Smooth muscle cell (in vitro differentiated cells): ENCODE measurements around the gene BICC1. TPM values are rescaled to one million over a fixed set of nuclear protein-coding genes. Genes with fewer than 3 reads are reported as not detected.

ENCODE experiments used
- DNase-seq: peaks from one replicate; lab custom pipeline; 2025; ENCODE audit not compliant: unreplicated experiment; lab: John Stamatoyannopoulos, UW
- H2AFZ ChIP-seq: fragments of 200-600 bp; sonication (generic); 2 replicates; pipeline ENCODE4 v1.6.0; 2016; ENCODE audit warnings: antibody characterized with exemption, low read depth, mild to moderate bottlenecking
- H3F3A ChIP-seq: fragments of 200-600 bp; sonication (generic); 2 replicates; pipeline ENCODE4 v1.6.0; 2017; ENCODE audit warnings: antibody characterized with exemption, low read depth
- H3K27ac ChIP-seq: fragments of 200-600 bp; sonication (generic); 2 replicates; pipeline ENCODE4 v1.5.1; 2016; ENCODE audit warnings: low read depth, mild to moderate bottlenecking
- H3K27me3 ChIP-seq: fragments of 200-600 bp; sonication (generic); 2 replicates; pipeline ENCODE4 v1.6.1; 2016; ENCODE audit warnings: low read depth, mild to moderate bottlenecking
- H3K36me3 ChIP-seq: fragments of 200-600 bp; sonication (generic); 2 replicates; pipeline ENCODE4 v1.5.1; 2016; ENCODE audit warnings: low read depth
- H3K4me1 ChIP-seq: fragments of 200-600 bp; sonication (generic); 2 replicates; pipeline ENCODE4 v1.5.1; 2016; ENCODE audit warnings: low read depth
- H3K4me2 ChIP-seq: fragments of 200-600 bp; sonication (generic); 2 replicates; pipeline ENCODE4 v1.6.0; 2016; ENCODE audit warnings: mild to moderate bottlenecking
- H3K4me3 ChIP-seq: fragments of 200-600 bp; sonication (generic); 2 replicates; pipeline ENCODE4 v1.5.1; 2016; ENCODE audit warnings: mild to moderate bottlenecking
- H3K79me2 ChIP-seq: fragments of 200-600 bp; sonication (generic); 2 replicates; pipeline ENCODE4 v1.6.0; 2016; ENCODE audit warnings: low read depth, mild to moderate bottlenecking
- H3K9ac ChIP-seq: fragments of 200-600 bp; sonication (generic); 2 replicates; pipeline ENCODE4 v1.6.0; 2016; ENCODE audit warnings: low read depth
- H3K9me3 ChIP-seq: fragments of 200-600 bp; sonication (generic); replicated peaks from 2 replicates; pipeline ENCODE4 v1.5.1; 2016; ENCODE audit warnings: low read depth
- H4K20me1 ChIP-seq: fragments of 200-600 bp; sonication (generic); 2 replicates; pipeline ENCODE4 v1.6.0; 2016; ENCODE audit warnings: low read depth
- WGBS: methylation state at CpG from one replicate; pipeline ENCODE4 v1.1.7; 2016; ENCODE audit warnings: low lambda C conversion rate; 5-methylcytosine and 5-hydroxymethylcytosine counted together
- polyA plus RNA-seq: library from polyadenylated mRNA; unstranded; fragments of >200 nt; fragmentation: Nextera tagmentation; extraction: Ambion mirVana; gene quantifications from 2 replicates; pipeline ENCODE4 v1.2.1, GENCODE V29; 2016
- total RNA-seq: library from RNA; depleted of rRNA; stranded (reverse); fragments of >200 nt; gene quantifications from 2 replicates; pipeline ENCODE4 v1.2.3, GENCODE V29; 2014
- TF ChIP-seq, protein P1 (sequence below): fragments of 200-600 bp; sonication (generic); IDR thresholded peaks from 2 replicates; pipeline ENCODE4 v1.5.1; 2017; ENCODE audit warnings: borderline replicate concordance, mild to moderate bottlenecking, antibody characterized with exemption; ENCODE audit not compliant: insufficient read depth, poor library complexity, severe bottlenecking

The BICC1 gene
- total and polyA plus RNA-seq, 2 experiments from 2014 or later = 7.9 to 23.0 TPM

DNA sequence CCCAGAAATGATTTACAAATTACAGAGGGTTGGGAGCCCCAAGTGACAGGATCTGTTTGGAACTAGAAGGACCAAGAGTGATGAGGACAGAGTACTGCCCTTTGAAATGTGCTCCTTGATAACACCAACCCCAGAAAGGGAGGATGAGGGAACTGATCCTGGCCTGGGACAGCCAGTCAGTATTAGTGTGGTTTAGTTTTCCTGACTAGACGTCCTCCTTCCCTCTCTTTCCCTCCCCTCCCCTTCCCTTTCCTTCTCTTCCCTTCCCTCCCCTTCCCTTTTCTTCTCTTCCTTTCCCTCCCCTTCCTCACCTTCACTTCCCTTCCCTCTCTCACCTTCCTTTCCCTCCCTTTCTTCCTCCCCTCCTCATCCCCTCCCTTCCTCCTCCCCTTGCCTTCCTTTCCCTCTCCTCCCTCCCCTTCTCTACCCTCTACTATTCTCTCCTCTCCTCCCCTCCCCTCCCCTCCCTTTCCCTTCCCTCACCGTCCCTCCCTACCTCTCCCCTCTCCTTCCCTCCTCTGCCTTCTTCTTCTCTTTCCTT, 31.0 kb upstream of the BICC1 start:
- WGBS = no CpG with 5 or more reads among the region's 2 CpGs

DNA sequence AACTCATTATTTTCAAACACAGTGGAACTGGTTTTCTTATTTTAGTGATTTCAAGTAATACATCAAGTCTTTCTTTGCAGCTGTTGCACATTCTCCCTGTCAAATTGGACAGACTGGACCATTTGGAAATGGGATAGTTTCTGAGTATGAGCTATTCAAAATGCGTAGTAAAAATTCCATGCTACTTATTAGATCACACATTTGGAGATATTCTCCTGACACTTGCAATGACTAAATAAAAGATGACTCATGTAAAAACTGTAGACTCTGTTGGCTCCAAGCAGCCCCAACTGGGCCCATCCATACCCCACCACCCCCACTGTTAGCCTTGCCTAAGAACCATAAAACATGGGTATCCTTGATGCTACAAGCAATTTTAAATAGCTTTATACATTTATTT, 25.9 kb upstream of the BICC1 start:
- H3F3A ChIP-seq = no peaks in the 10 kb centered on the region
- no peaks in the 10 kb centered on the region for H3K4me1 ChIP-seq
- no peak overlapping the region for H3K4me2 ChIP-seq
- H3K4me3 ChIP-seq = no peak overlapping the region
- H2AFZ ChIP-seq = no peak overlapping the region
- DNase-seq = no peak
- H4K20me1 ChIP-seq = no peaks in the 10 kb centered on the region
- no peak overlapping the region for H3K27ac ChIP-seq
- H3K9me3 ChIP-seq = no peaks in the 10 kb centered on the region
- no peaks in the 10 kb centered on the region for H3K27me3 ChIP-seq
- no peaks in the 10 kb centered on the region for H3K36me3 ChIP-seq
- TF ChIP-seq, protein P1, sequence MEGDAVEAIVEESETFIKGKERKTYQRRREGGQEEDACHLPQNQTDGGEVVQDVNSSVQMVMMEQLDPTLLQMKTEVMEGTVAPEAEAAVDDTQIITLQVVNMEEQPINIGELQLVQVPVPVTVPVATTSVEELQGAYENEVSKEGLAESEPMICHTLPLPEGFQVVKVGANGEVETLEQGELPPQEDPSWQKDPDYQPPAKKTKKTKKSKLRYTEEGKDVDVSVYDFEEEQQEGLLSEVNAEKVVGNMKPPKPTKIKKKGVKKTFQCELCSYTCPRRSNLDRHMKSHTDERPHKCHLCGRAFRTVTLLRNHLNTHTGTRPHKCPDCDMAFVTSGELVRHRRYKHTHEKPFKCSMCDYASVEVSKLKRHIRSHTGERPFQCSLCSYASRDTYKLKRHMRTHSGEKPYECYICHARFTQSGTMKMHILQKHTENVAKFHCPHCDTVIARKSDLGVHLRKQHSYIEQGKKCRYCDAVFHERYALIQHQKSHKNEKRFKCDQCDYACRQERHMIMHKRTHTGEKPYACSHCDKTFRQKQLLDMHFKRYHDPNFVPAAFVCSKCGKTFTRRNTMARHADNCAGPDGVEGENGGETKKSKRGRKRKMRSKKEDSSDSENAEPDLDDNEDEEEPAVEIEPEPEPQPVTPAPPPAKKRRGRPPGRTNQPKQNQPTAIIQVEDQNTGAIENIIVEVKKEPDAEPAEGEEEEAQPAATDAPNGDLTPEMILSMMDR = no peak
- H3K79me2 ChIP-seq = no peaks in the 10 kb centered on the region
- no peak overlapping the region for H3K9ac ChIP-seq
- WGBS = 68% methylated on average over 1 of the region's 1 CpG

More for the DNA sequence above, 31.0 kb upstream of the BICC1 start:
- no peaks in the 10 kb centered on the region for H3F3A ChIP-seq
- TF ChIP-seq, protein P1 = no peak
- no peaks in the 10 kb centered on the region for H4K20me1 ChIP-seq
- no peaks in the 10 kb centered on the region for H3K9me3 ChIP-seq
- H3K4me2 ChIP-seq = no peak overlapping the region
- H2AFZ ChIP-seq = no peak overlapping the region
- no peak for DNase-seq
- no peak overlapping the region for H3K27ac ChIP-seq
- no peaks in the 10 kb centered on the region for H3K27me3 ChIP-seq
- no peaks in the 10 kb centered on the region for H3K4me1 ChIP-seq
- H3K4me3 ChIP-seq = no peak overlapping the region
- no peaks in the 10 kb centered on the region for H3K79me2 ChIP-seq
- no peak overlapping the region for H3K9ac ChIP-seq
- H3K36me3 ChIP-seq = no peaks in the 10 kb centered on the region

DNA sequence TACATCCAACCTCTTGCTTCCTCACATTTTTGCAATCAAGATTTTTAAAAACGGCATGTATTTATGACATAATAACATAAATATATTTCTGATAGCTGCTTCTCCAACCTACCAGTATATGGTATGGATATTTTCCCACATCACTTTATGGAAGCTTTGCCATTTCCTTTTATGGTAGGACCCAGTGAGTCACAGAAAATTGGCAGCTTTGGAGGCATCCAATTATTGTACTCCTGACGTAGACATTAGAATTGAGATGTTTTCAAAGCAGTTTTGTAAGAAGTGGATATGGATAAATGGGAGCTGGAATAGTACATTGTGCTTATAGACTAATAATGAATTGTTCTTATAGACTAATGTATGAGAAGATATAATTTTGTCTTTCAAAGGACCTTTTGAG, 23.8 kb upstream of the BICC1 start:
- no peaks in the 10 kb centered on the region for H3F3A ChIP-seq
- no peak overlapping the region for H3K4me2 ChIP-seq
- H3K79me2 ChIP-seq = no peaks in the 10 kb centered on the region
- no peak overlapping the region for H3K27ac ChIP-seq
- no peaks in the 10 kb centered on the region for H4K20me1 ChIP-seq
- no peak overlapping the region for H3K9ac ChIP-seq
- 71% methylated on average over 2 of the region's 2 CpGs for WGBS
- TF ChIP-seq, protein P1 = no peak
- H3K4me1 ChIP-seq = no peaks in the 10 kb centered on the region
- no peak overlapping the region for H3K4me3 ChIP-seq
- no peaks in the 10 kb centered on the region for H3K27me3 ChIP-seq
- H2AFZ ChIP-seq = no peak overlapping the region
- H3K36me3 ChIP-seq = no peaks in the 10 kb centered on the region
- H3K9me3 ChIP-seq = no peaks in the 10 kb centered on the region
- DNase-seq = no peak

DNA sequence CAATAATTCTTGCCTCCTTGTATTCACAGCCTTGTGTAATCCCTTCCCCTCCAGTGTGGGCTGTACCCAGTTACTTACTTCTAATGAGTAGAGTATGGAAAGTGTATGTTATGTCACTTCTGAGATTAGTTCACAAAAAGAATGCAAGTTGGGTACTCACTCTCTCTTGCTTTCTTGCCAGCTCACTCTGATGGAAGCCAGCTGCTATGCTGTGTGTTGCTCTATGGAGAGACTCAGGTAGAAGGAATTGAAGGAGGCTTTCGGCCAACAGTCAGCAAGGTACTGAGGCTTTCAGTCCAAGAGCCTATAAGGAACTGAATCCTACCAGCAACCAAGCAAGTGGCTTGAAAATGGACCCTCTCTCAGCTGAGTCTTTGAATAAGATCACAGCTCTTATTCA, 9.7 kb upstream of the BICC1 start:
- TF ChIP-seq, protein P1 = no peak
- no peaks in the 10 kb centered on the region for H3K4me1 ChIP-seq
- no peak for DNase-seq
- H3K9ac ChIP-seq = no peak overlapping the region
- no peaks in the 10 kb centered on the region for H3F3A ChIP-seq
- no peaks in the 10 kb centered on the region for H3K9me3 ChIP-seq
- peaks cover 5% of the 10 kb centered on the region for H3K27me3 ChIP-seq
- no peak overlapping the region for H3K27ac ChIP-seq
- 95% methylated on average over 1 of the region's 1 CpG for WGBS
- H2AFZ ChIP-seq = no peak overlapping the region
- H3K36me3 ChIP-seq = no peaks in the 10 kb centered on the region
- H4K20me1 ChIP-seq = no peaks in the 10 kb centered on the region
- no peak overlapping the region for H3K4me3 ChIP-seq
- no peaks in the 10 kb centered on the region for H3K79me2 ChIP-seq
- H3K4me2 ChIP-seq = no peak overlapping the region
